Endothelial cell of umbilical vein (primary cell): ENCODE measurements around the gene DIDO1. TPM values are rescaled to one million over a fixed set of nuclear protein-coding genes. Genes with fewer than 3 reads are reported as not detected.

Source experiments
- BruUV-seq: library from RNA; stranded (reverse); fragments of 400-500 nt; replicated peaks from 2 replicates; lab custom pipeline; 2021; lab: Mats Ljungman, UMichigan
- CTCF ChIA-PET: fragments of 300-600, 350-600 bp; sonication (Branson Sonifier 250); formaldehyde crosslinking; loops from one replicate; lab custom pipeline; 2021; ENCODE audit warnings: antibody characterized with exemption, inconsistent platforms; lab: Charles Lee
- POLR2A ChIA-PET: fragments of 300-600, 350-600 bp; sonication (Branson Sonifier 250); formaldehyde crosslinking; loops from one replicate; lab custom pipeline; 2021; ENCODE audit warnings: antibody characterized with exemption, inconsistent platforms; lab: Charles Lee
- DNase-seq: peaks from one replicate; pipeline ENCODE4 v3.0.0-alpha.2; 2011; ENCODE audit warnings: low read depth, low spot score
- FAIRE-seq: peaks from 2 replicates; lab custom pipeline; 2011; peaks lifted over from hg19 to GRCh38; lab: Jason Lieb, UNC
- H2AFZ ChIP-seq: 2 replicates; pipeline ENCODE4 v1.6.0; 2012; ENCODE audit warnings: low read depth, low read length, control low read depth, inconsistent platforms
- H3K27ac ChIP-seq: 2 replicates; pipeline ENCODE4 v1.5.1; 2011; ENCODE audit warnings: low read depth, mild to moderate bottlenecking, control low read depth, low read length, moderate library complexity; ENCODE audit not compliant: insufficient read depth
- H3K27me3 ChIP-seq, 2 experiments: 2 replicates each; pipeline versions ENCODE4 v1.6.0 to v1.6.1; 2011; ENCODE audit warnings: low read length in 2 of 2, mixed read lengths in 1 of 2; ENCODE audit not compliant: control insufficient read depth in 2 of 2, insufficient read depth in 2 of 2
- H3K36me3 ChIP-seq, 2 experiments: 2 replicates in 1 of 2; 3 replicates in 1 of 2; pipeline ENCODE4 v1.5.1; 2011; ENCODE audit warnings: low read length in 2 of 2, mild to moderate bottlenecking in 1 of 2, moderate library complexity in 1 of 2; ENCODE audit not compliant: control insufficient read depth in 2 of 2, insufficient read depth in 2 of 2; ENCODE audit errors: extremely low read depth in 1 of 2
- H3K4me1 ChIP-seq: 3 replicates; pipeline ENCODE4 v1.5.1; 2011; ENCODE audit warnings: mild to moderate bottlenecking, low read length; ENCODE audit not compliant: control insufficient read depth, insufficient read depth; ENCODE audit errors: extremely low read depth
- H3K4me2 ChIP-seq: 2 replicates; pipeline ENCODE4 v1.6.1; 2011; ENCODE audit warnings: low read length, control low read depth, mixed read lengths; ENCODE audit not compliant: insufficient read depth
- H3K4me3 ChIP-seq, 3 experiments: fragments of 200-600 bp in 1 of 3; sonication (generic), shearing (Covaris generic) in 1 of 3; replicated peaks in 1 of 3; 2 replicates each; pipeline ENCODE4 v1.5.1; 2011 to 2016; ENCODE audit warnings: control low read depth in 3 of 3, low read length in 3 of 3, mild to moderate bottlenecking in 2 of 3, inconsistent platforms in 1 of 3, low read depth in 1 of 3, moderate library complexity in 1 of 3; ENCODE audit not compliant: insufficient read depth in 1 of 3
- H3K79me2 ChIP-seq: 2 replicates; pipeline ENCODE4 v1.6.0; 2012; ENCODE audit warnings: low read length, inconsistent platforms; ENCODE audit not compliant: control insufficient read depth, insufficient read depth
- H3K9ac ChIP-seq: replicated peaks from 2 replicates; pipeline ENCODE3; 2011; ENCODE audit warnings: low read length, control low read depth; ENCODE audit not compliant: insufficient read depth; ENCODE audit errors: extremely low read depth
- H3K9me1 ChIP-seq: replicated peaks from 3 replicates; pipeline ENCODE4 v1.6.0; 2011; ENCODE audit warnings: mild to moderate bottlenecking, low read length; ENCODE audit not compliant: control insufficient read depth, insufficient read depth; ENCODE audit errors: extremely low read depth
- H3K9me3 ChIP-seq: replicated peaks from 2 replicates; pipeline ENCODE4 v1.5.1; 2012; ENCODE audit warnings: low read length, inconsistent platforms; ENCODE audit not compliant: control insufficient read depth, insufficient read depth
- H4K20me1 ChIP-seq: replicated peaks from 2 replicates; pipeline ENCODE3; 2011; ENCODE audit warnings: mild to moderate bottlenecking, low read length; ENCODE audit not compliant: control insufficient read depth, insufficient read depth; ENCODE audit errors: extremely low read depth
- POLR2AphosphoS5 ChIP-seq: IDR thresholded peaks from 2 replicates; pipeline ENCODE4 v1.6.1; 2012; ENCODE audit warnings: low read depth, mild to moderate bottlenecking, control low read depth, low read length, moderate library complexity; ENCODE audit not compliant: insufficient read depth
- dilution Hi-C: fragments of 300-500 bp; cut with MboI; formaldehyde crosslinking; loops from one replicate; pipeline ENCODE4 v1.15.0; 2019; ENCODE audit warnings: low sequenced_read_pairs; ENCODE audit not compliant: extremely low pct_ligation_motif_present
- intact Hi-C: fragments of 100-400 bp; cut with micrococcal nuclease; formaldehyde crosslinking; loops from one replicate; pipeline ENCODE4 v1.10.0; 2022
- polyA plus RNA-seq, 4 experiments: library from polyadenylated mRNA; depleted of rRNA in 3 of 4; stranded (reverse) in 3 of 4; unstranded in 1 of 4; fragments of >200 nt; gene quantifications; 2 replicates each; pipeline versions ENCODE4 v1.2.1 to v1.2.3, GENCODE V29; 2011 to 2012; ENCODE audit warnings: missing spikeins in 1 of 4
- total RNA-seq: library from RNA; stranded (reverse); gene quantifications from 2 replicates; pipeline ENCODE4 v1.2.3, GENCODE V29; 2021
- TF ChIP-seq, protein P1 (sequence below), 2 donors: IDR thresholded peaks; 1 replicate in 1 of 2; 2 replicates in 1 of 2; pipeline ENCODE4 v1.5.1; 2011; ENCODE audit warnings: low read length in 2 of 2, mild to moderate bottlenecking in 2 of 2, moderate library complexity in 2 of 2, control low read depth in 1 of 2, inconsistent platforms in 1 of 2, low read depth in 1 of 2; ENCODE audit not compliant: insufficient read depth in 1 of 2; ENCODE audit errors: extremely low read depth in 1 of 2

The DIDO1 gene
- total and polyA plus RNA-seq, 2 donors (not counting 3 experiments of a cell fraction or from before 2014, with no cell fraction given): 22.1 to 51.2 TPM

DNA sequence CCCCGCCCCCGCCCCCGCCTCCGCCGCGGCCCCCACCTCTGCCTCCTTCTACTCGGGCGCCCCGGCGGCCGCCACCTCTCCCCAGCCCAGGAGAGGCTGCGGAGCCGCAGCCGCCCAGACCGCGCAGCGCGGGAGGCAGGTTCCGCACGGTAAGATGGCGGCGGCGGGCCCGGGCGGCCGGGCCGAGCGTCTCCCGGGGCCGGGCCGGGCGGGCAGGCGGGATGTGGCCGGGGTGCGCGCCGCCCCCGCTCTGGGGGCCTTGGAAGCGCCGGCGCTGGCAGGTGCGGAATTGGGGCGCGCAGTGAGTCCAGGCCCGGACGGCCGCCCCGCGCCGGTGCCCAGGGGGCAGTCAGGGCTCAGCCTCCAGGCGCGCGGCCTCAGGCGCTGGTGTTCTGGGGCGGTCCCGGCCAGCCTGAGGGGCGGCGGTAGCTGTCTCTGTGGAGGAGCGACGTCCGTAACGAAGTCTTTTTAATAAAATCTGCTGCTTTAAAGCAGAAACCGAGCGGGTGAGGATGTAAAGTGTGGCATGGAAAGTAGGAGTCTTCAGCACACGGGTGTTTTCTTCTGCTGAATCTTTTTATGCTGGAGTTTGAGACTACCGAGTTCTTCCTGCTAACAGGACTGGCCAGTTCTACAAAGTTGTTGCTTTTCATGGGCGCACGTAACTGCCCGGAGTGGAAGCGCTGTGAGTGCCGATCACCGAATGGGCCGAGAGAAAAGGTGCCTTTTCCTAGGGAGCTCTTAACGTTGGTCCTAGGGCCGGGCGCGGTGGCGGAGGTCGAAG lies 12.0 kb upstream of the DIDO1 start, which contains the start of gene GID8:
TSS of gene GID8 (plus strand) at position 43 of the 784 bp plus-strand sequence. CDS start 3,356 bp downstream, outside the sequence.
- no peaks in the 10 kb centered on the region for H4K20me1 ChIP-seq
- H3K4me3 ChIP-seq: peak within 1 kb of the TSS; percentile 97 to 99 (median 98)
- FAIRE-seq (no peak), DNase-seq (peak; percentile 69)
- CTCF ChIA-PET: interaction anchor here (0.7 to 2.4 kb wide), 12 partner anchors 10 to 71 kb away, joined by 3 to 9 read pairs (median 4); partner anchors contain the start of genes DIDO1 and SLC17A9
- H3K9me3 ChIP-seq: no peaks in the 10 kb centered on the region
- peaks cover 78% of the 10 kb centered on the region for H3K79me2 ChIP-seq
- POLR2A ChIA-PET: interaction anchor here (0.6 kb wide), 1 partner anchor 115 kb away, joined by 3 read pairs; no protein-coding TSS in a partner anchor
- peak within 1 kb of the TSS; percentile 92 for H3K9ac ChIP-seq
- peak within 1 kb of the TSS; percentile 98 for H3K4me2 ChIP-seq
- intact Hi-C loops (loop anchor here (1.0 kb wide), 1 partner anchor 14 kb away; the partner anchor contains the start of gene SLC17A9), dilution Hi-C loops (no loop called here)
- H2AFZ ChIP-seq: peak within 1 kb of the TSS; percentile 19
- H3K9me1 ChIP-seq: no peaks in the 10 kb centered on the region
- peaks cover 0 to 12% of the 10 kb centered on the region in 2 experiments for H3K36me3 ChIP-seq
- no TSS peak for BruUV-seq
- H3K27ac ChIP-seq: peak within 1 kb of the TSS; percentile 65
- H3K27me3 ChIP-seq: no peaks in the 10 kb centered on the region
- peaks cover 6% of the 10 kb centered on the region for H3K4me1 ChIP-seq
- no peak for TF ChIP-seq POLR2AphosphoS5
- TF ChIP-seq, protein P1, sequence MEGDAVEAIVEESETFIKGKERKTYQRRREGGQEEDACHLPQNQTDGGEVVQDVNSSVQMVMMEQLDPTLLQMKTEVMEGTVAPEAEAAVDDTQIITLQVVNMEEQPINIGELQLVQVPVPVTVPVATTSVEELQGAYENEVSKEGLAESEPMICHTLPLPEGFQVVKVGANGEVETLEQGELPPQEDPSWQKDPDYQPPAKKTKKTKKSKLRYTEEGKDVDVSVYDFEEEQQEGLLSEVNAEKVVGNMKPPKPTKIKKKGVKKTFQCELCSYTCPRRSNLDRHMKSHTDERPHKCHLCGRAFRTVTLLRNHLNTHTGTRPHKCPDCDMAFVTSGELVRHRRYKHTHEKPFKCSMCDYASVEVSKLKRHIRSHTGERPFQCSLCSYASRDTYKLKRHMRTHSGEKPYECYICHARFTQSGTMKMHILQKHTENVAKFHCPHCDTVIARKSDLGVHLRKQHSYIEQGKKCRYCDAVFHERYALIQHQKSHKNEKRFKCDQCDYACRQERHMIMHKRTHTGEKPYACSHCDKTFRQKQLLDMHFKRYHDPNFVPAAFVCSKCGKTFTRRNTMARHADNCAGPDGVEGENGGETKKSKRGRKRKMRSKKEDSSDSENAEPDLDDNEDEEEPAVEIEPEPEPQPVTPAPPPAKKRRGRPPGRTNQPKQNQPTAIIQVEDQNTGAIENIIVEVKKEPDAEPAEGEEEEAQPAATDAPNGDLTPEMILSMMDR (IDR thresholded peaks at IDR 0.05; ENCODE audit: extremely low read depth in 1 of 2, insufficient read depth in 1 of 2, low read depth in 1 of 2, low read length in 2 of 2): peak in 1 of 2 donors; percentile 4
